ENCODE data around the gene HSPA12A.

Gene HSPA12A

DNA sequence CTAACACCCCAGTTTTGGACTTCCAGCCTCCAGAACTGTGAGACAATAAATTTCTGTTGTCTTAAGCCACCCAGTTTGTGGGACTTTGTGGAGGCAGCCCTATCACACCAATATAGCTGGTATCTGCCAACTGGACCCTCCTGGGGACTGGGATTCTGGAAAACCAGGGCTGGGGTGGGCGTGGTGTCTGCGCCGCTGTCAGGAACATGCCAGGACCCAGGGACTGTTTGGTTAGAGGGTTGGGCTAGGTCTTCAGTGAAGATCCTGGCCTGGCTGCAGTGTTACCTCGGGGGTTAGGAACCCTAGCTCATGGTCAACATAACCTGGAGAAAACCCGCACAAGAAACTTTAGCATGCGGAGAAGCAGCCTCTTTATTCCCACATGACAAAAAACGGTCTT is 79.0 kb downstream of the HSPA12A start:
- DNase-seq: no peak

DNA sequence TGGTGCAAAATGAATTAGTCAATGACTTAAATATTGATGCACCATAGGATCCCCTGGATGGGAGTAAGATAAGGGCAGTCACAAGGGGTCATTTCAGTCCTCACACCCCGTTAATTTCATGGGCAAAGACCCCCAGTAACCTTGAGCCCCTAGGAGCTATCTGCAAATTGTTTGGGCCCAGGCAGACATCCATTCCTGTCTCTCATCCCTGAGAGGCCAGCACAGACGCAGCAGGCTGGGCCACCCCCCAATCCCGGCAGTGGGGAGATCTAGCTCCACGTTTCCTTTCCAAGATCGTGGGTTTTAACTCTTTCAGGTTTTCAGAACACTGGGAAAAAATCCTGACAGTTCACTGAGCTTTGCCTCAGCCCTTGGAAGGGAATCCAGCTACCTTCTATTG is 81.5 kb downstream of the HSPA12A start:
- DNase-seq: no peak

DNA sequence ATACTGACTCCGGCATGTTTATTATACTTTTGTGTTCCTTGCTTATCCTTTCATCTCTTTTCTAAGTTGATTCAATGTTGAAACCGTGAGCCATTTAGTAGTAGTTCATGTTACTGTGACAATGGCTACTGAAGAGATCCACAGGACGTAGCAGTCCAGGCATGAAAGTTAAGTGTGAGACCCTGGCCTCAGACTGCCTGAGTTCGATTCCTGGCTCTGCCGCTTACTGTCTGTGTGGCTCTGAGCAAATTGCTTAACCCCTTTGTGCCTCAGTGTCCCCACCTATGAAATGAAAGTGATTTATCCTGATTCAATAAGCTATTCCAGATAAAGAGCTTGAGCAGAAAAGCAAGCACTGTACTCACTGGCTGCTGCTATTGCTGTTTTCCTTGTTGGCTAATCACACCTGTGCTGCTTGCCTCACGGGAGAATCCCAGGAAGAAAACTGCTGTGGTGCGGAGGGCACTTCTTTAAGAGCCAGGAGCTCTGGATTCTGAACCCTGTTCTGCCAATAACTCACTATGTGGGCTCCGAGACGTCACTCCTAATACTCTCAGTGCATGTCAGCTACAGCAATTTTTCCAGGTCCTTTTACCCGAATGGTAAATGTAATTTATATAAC is 83.2 kb downstream of the HSPA12A start:
- no peak for DNase-seq

DNA sequence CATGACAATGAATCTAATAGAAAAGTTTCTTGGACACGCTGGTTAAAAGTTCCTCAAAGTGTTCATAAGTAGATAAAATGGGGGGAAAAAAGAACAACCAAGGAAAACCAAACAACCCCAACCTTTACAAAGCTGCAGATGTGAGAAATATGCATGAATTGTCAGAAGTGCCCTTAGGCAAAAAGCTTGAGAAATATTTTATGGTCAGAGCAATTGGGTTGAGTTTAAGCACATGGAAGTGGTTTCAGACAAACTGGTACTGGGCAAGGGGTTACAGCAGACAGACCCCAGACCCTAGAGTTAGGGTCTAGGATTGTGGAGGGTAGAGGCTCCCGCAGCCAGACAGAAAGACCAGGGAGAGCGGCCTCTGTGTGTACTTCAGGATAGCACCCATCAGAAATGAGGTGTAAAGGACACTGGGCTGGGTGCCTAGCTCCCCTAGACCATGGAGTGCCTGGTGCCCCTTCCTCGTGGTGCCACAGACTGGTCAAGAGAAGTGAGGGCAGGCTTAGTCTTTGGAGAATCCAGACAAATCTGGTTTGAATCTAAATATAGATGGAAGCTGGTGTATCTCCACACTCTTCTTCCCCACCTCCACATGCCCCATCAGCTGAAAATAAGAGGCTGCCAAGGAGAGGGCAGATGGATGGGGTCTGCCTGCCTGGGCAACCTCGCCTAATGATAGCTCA is 84.4 kb downstream of the HSPA12A start:
- no peak for DNase-seq

DNA sequence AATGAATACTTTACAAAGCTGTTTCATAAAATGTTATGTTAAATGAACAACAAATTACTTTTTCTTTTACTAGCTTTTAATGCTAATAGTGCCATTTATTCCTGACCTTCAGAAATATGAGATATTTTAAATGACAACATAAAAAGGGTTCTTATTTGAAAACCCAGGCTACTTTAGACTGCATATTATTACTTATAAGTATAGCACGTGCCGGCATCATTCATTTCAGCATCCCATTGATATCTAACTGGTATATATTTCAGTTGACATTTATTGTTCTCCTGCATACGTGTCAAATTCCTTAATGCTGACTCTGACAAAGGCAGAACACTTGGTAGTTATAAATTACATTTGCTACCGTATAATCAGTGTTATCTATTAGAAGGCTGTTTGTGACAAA is 86.3 kb downstream of the HSPA12A start:
- no peak for DNase-seq

DNA sequence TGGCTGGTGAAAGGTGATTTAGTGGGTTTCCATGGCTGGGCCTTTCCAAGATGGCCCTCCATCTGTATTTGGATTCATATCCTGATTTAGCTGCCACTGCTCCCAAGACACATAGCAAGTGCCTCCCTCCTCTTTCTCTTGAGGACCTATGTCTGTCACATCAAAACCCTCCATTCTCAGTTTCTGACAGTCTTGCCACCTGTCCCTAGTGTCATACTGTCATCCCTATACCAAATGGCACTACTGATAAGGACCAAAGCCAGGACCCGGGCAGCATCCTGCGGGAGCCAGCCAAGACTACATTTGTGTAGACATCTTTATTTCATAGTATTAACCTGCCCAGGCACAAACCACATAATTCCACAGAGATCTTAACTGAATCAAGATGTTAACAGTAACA is 86.8 kb downstream of the HSPA12A start:
- no peak for DNase-seq

DNA sequence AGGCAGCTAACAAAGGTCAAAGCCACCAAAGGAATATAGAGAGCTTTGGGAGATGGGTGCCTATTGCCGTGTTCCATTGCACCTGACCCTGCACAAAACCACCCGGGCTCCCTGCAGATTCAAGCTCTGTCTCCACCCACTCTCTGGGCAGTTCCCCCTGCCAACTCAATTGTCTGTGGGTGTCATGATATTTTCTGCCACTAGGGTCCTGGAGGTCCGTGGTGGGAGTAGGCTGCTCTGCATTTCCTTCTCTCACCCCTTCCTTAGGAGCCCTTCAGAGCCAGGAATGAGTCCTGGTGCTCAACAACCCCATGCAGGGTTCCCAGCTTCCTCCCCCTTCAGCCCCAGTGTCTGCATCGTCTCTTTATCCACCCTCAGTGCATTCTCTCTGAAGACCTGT is 87.5 kb downstream of the HSPA12A start:
- no peak for DNase-seq

DNA sequence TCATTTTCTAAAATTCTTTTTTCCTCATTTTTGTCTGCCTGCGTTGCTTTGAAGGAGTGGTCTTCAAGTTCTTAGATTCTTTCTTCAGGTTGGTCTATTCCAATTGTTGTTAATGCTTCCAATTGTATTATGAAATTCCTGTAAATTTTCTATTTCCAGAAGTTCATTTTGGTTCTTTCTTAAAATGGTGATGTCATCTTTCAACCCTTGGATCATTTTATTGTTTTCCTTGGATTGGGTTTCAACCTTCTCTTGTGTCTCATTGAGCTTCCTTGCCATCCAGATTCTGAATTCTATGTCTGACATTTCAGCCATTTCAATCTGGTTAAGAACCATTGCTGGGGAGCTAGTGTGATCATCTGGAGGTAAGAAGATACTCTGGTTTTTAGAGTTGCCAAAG is 88.5 kb downstream of the HSPA12A start:
- no peak for DNase-seq

DNA sequence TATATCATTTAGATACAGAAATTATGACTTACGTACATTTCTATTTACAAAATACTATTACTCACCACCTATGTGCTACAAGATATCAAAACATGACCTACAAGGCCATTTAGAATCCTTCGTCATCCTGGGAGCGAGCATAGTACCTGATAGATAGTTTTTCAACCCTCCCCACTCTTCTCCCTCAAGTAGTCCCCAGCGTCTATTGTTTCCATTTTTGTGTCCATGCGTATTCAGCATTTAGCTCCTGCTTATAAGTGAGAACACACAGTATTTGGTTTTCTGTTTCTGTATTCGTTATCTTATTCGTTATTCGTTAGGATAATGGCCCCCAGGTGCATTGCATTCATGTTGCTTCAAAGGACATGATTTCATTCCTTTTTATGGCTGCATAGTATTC is 93.5 kb downstream of the HSPA12A start:
- no peak for DNase-seq

DNA sequence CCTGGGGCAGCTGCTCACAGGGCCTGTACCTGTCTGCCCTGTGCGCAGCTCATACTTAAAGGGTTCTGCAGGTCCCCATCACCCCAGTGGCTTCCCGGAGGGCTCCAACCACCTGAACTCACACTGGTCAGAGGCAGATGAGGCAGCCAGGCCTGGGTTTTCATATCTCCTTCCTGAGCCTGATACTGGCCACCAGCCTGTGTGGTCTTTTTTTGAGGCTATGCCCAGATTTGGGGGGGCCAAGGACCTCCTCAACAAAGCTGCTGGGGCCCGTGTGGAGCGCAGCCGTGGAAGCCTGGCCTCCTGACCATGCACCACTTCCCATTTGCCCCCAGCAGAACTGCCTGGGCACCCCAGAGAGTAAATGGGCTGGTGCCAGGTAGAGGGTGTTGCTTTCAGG is 95.9 kb downstream of the HSPA12A start:
- DNase-seq: no peak

DNA sequence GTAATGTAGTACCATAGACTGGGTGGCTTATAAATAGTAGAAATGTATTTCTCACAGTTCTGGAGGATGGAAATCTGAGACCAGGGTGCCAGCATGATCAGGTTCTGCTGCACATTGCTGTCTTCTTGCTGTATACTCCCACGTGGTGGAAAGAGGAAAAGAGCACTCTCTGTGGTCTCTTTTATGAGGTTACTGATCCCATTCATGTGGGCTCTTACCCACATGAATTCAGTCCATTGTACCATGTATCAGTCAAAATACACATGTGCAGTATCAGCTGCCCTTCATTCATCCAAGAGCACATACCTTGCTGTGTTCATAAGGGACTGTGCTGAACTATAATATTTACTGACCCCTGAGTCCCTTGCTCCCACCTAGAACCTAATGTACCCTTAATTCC is 104.5 kb downstream of the HSPA12A start:
- DNase-seq: no peak

DNA sequence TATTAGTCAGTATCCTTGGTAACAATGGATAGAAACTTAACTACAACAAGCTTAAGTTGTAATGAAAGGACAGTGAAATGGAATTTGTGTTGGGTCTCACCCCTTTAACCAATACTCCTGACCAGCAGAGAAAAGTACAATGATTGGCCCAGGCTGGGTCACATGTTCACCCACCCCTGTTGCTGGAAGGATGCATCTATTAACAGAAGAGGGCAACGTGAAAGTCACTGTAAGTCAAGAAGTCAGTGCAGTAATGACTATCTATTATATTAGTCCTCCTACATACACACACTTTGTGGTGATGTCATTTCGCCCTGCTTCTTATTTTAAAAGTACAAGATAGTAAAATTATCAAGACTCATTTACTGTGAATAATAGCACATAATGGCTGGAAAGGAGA is 105.4 kb downstream of the HSPA12A start:
- no peak for DNase-seq

DNA sequence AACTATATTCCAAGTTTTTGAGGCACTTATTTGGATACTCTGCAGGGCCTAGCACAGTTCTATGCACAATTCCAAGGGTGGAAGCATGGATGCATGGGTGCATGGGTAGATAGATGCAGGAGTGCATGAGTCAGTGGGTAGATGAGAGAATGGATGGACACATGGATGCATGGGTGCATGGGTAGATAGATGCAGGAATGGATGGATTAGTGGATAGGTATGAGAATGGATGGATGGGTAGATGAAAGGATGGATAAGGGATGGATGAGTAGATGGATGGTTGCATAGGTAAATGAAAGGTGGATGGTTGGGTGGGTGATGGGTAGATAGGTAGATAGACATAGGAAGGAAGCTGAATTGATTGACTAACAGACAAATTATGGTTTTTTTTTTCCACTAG is 106.0 kb downstream of the HSPA12A start:
- DNase-seq: no peak

DNA sequence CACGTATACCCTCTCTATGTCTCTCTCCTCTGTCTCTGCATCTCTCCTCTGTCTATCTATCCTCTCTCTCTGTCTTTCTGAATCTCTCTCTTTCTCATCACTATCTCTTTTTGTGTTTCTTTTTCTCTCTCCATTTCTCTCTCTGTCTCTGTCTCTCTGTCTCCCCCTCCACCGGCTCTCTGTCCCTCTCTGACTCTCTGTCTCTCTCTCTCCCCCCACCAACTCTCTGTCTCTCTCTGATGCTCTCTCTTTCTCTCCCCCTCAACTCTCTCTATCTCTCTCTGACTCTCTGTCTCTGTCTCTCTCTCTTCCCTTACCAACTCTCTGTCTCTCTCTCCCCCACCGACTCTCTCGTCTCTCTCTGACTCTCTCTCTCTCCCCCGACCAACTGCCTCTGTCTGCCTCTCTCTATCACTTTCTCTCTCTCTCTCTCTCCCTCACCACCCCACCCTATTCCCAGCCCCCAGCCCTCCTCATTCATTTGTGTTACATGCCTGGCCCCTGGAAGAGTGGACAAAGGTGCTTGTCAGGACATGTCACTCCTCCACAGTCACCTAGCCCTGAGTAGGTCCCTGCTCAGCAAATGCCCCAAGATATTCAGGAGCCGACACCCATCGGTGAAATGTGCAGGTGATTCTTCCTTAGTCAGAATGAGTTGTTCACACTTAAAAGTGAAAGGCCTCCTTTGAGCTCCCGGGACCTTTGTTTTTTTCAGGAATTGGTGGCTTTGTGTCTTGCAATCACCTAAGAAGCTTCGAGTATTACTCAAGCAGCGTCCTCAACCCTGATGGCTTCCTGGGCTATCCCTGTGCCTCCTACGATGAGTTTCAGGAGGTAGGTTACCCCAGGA is 108.0 kb downstream of the HSPA12A start:
- DNase-seq: no peak

DNA sequence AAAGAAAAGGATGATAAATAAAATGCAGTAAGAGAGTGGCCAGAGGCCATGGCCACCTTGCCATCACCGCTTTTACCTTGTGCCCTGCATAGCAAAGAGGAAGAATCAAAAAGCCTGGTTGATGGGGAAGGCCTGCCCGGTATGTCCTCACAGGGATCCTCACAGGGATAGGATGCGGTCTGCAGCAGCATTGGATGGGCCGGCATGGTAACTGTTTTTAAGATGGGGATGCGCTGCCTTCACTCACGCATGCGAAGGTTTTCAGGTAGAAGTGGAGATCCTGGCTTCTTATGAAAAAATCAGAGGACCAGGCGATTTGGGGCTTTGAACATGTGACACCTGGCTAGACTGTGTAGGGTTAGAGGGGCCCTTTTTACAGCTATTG is 109.2 kb downstream of the HSPA12A start:
- DNase-seq: no peak

DNA sequence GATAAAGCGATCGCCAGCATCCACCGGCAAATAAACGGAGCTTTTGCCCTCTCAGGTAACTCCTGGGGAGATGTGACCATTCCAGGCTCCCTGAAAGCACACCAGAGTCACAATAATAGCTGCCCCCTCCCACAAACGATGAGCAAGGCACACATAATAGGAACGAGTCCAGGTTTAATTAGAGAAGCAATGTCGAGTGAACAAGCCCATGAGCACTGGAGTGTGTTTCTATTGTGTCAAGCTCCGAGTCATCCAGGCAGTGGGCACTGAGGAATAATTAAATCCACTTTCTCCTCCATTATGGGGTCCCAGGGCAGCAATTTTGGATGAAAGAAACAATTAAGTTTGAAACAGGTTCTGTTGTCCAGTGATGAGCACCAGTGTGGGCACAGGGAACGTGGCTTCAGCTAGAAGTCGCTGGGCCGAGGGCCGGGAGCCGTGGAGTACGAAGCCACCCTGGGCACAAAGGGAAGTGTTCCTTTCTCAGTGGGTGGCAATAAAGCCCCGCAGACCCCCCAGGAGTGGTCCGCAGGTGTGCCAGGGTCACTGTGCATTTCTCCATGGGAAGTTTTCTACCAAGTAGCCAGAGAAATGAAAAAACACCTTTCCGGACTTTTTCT is 109.7 kb downstream of the HSPA12A start:
- no peak for DNase-seq

DNA sequence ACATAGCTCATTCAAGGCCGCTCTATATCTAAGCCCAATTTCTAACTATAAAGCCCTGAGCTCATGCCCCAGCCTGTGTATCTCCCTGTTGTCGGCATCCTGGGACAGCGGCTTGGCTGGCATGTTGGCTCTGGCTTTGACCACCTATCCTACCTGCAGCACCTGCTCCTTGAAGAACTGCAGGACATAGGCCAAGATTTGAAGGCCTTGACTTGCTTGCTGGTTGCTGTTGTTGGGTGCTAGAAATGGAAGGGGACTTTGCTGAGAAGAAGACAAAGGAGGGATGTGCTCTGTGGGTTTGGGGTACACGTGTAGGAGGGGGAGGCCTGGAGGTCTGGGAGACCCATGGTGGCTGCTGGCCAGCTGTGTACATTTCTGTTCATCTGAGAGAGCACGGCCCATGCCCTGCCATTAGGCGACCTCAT is 110.5 kb downstream of the HSPA12A start:
- no peak for DNase-seq

DNA sequence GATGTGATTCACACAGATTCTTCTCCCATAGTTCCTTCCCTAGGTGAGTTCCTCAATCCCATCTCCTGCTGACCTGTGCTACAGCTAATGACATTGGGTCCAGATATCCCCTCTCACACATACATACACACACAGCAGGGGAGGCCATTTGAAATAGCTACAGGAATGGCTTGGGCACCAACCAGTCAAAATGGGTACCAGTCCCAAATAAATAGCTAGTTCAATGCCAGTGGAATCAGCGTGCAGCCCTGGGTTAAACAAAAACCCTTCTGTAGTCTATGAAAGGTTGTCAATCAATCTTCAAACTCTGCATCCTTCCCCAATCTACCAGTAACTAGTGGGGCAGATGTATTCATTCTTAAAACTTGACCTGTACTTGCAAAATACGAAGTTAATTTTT is 112.3 kb downstream of the HSPA12A start:
- no peak for DNase-seq

DNA sequence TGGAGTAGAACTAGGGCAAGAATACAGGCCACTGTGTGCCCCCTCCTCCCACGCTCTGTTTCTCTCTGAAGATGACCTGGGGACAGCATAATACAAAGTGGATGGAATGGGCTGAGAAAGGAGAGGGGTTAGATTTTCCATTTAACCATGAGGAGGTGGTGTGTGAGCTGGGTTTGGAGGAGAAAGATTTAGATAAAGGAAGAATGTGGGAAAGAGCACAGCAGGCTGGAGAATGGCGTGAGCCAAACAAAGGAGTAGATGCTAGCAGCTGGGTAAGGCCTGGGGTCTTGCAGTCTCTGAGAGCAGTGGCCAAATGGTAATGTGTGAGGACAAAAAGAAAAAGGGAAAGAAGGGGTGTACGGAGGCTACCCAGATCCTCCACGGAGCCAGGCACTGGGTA is 113.0 kb downstream of the HSPA12A start:
- no peak for DNase-seq

DNA sequence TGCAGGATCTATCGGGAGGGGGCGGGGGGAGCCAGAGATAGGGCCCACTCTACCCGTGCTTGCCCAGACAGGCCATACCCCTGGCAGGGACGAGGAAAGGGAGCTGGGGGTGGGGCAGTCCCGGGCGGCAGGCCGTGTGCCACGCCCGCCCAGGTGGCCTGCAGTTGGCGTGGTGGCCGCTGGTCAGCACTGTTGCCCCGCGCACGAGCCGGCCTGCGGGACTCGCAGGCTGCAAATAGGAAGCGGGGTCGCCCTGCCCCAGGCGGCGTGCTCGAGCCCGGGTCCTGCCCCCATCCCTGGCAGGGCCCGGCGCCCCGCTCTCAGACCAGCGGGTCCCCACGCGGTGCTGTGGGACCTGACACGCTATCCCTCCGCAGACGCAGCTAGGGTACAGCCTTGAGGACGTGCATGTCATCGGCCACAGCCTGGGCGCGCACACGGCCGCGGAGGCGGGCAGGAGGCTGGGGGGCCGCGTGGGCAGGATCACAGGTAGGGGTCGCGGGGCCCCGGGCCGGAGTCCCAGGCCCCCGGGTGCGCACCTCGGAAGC is 114.9 kb downstream of the HSPA12A start:
- DNase-seq: no peak

DNA sequence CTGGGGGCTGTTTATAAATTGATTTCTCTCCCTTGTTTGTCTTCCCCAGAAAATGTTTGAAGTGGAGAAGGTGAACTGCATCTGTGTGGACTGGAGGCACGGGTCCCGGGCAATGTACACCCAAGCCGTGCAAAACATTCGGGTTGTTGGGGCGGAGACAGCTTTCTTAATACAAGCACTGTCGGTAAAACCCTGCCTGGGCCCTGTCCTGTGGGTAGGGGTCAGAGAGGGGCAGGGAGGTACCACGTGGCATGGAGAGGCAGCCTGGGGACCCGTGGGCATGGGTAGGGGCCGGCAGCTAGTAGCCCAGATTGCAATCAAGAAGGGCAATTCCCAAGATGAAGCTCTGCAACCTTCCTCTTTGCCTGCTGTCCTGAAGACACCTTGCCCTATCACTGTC is 115.6 kb downstream of the HSPA12A start:
- no peak for DNase-seq

DNA sequence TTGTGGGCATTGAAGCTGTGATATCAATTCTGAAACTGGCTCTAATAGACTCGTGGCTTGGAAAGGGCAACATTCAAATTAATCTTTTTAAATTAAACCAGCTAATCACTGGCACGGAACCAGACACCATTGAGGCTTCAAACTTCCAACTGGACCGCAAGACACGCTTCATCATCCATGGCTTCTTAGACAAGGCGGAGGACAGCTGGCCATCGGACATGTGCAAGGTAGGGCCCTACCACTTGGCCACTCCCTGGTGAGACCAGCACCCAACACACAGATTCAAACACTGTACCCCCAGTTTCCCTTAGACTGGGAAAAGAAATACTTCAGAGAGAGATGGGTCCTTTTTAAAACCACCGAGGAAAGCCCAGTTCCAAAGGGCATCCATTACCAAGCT is 116.5 kb downstream of the HSPA12A start:
- no peak for DNase-seq

DNA sequence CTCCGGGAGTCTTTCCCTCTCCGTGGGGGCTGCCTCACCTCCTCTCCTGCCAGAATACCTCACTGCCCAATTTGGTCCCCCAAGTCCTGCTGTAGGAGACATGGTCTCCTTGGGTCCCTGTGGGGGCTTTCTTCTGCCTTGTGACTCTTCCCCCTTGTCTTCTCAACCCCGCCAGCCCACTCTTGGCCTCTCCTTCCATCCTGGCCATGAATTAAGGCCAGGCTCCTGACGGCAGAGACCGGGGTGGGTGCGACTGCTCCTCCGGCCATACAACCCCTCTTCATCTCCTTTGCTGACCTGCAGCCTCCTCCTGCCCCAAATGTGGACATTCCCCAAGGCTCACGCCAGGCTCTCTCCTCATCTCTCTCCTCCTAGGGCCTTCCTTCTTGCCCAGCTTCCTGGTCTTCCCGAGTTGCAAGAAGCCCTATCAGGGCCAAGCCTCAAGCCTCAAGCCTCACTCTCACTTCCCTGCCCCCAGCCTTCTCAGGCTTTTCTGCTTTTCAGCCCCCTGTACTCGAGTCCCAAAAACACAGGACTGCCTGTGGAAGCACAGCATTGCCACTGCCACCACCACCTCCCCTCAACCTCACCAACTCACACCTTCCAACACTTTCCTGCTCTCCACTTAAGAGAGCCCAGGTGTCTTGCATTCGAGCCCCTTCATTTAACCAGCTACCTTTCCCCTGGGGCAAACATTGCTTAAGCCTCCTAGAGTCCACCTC is 120.3 kb downstream of the HSPA12A start:
- no peak for DNase-seq

Data from activated naive CD4-positive, alpha-beta T cell treated with anti-CD3 and anti-CD28 coated beads, Interleukin-2, amount 50 U/mL, for 16 hours (primary cell).